Ectodermal cell (in vitro differentiated cells): ENCODE measurements around the gene SPOCK1.

Source experiments
- H3K27ac ChIP-seq: 2 replicates; pipeline ENCODE4 v1.7.0; 2013; ENCODE audit warnings: mild to moderate bottlenecking, low read depth, low read length; ENCODE audit not compliant: insufficient read depth, poor library complexity, severe bottlenecking
- H3K27me3 ChIP-seq: 2 replicates; pipeline ENCODE4 v1.7.0; 2013; ENCODE audit warnings: mild to moderate bottlenecking, low read length; ENCODE audit not compliant: insufficient read depth, control insufficient read depth, poor library complexity, severe bottlenecking
- H3K36me3 ChIP-seq: one replicate; pipeline ENCODE4 v1.7.0; 2013; ENCODE audit warnings: low read length; ENCODE audit not compliant: control insufficient read depth, insufficient read depth
- H3K4me1 ChIP-seq: one replicate; pipeline ENCODE4 v1.7.0; 2013; ENCODE audit warnings: low read length; ENCODE audit not compliant: control insufficient read depth, insufficient read depth
- H3K4me3 ChIP-seq: 2 replicates; pipeline ENCODE4 v1.7.0; 2013; ENCODE audit warnings: low read depth, low read length, control low read depth; ENCODE audit not compliant: insufficient read depth
- H3K9me3 ChIP-seq: 2 replicates; pipeline ENCODE4 v1.7.0; 2013; ENCODE audit warnings: mild to moderate bottlenecking, low read length, moderate library complexity; ENCODE audit not compliant: control insufficient read depth
- WGBS, 2 experiments: methylation state at CpG; one replicate each; pipeline ENCODE4 v1.1.7; 2013; ENCODE audit warnings: missing lambda C conversion rate in 2 of 2; 5-methylcytosine and 5-hydroxymethylcytosine counted together

SPOCK1 gene

GRCh38 chr5:137478043-137478442 lies 21.1 kb downstream of the SPOCK1 start:
- no peaks in the 10 kb centered on the region for H3K27me3 ChIP-seq
- no peaks in the 10 kb centered on the region for H3K9me3 ChIP-seq
- 65 to 67% methylated on average over 3 of the region's 3 CpGs for whole genome bisulfite sequencing, 2 experiments
- H3K4me1 ChIP-seq: no peaks in the 10 kb centered on the region
- no peak overlapping the region for H3K4me3 ChIP-seq
- H3K27ac ChIP-seq: no peak overlapping the region
- H3K36me3 ChIP-seq: no peaks in the 10 kb centered on the region

- WGBS, 2 experiments: 83 to 87% methylated on average over 4 of the region's 4 CpGs
- Histone ChIP-seq H3K4me3 (no peak overlapping the region), H3K36me3 (no peaks in the 10 kb centered on the region), H3K27me3 (no peaks in the 10 kb centered on the region), H3K9me3 (no peaks in the 10 kb centered on the region), H3K4me1 (no peaks in the 10 kb centered on the region), H3K27ac (no peak overlapping the region)
These were observed 28.3 kb downstream of the SPOCK1 start for GRCh38 chr5:137470921-137471220.

DNA sequence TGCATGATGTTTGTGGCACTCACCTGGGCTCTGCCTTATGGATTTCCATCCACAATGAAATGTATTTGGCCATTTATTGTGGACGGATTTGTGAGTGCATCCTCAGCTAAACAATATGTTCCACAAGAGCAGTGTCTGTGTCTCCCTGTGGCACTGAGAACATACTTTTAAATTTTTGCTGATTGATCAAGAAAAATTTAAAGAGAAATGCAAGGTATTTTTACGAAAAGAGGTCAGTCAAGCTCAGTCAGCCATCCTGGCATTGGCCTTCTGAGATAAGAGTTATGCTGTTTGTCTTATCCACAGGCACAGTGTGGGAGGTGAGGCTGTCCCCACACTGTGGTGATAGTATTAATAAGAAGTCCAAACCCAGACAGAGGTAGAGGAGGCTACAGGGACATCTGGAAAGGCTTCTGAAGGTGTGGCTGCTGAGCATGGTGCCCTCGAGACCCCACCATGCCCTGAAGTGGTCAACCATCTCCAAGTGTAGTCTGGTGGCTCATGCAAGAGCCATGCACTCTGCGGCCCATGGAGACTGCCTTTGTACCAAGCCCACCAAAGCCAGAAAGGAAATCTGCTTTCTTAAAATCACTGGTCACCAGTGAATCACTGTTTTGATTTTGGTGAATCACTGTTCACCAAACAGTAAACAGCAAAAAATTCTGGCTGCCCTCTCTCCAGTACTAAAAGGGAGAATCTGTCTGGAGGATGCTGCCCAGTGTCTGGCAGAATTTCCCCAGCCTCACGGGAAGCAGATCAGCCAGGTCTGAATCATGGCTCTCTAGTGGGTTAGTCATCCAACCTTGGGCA lies 28.8 kb downstream of the SPOCK1 start:
- Histone ChIP-seq H3K9me3 (no peaks in the 10 kb centered on the region), H3K4me3 (no peak overlapping the region), H3K4me1 (no peaks in the 10 kb centered on the region), H3K36me3 (no peaks in the 10 kb centered on the region), H3K27ac (no peak overlapping the region), H3K27me3 (no peaks in the 10 kb centered on the region)
- WGBS, 2 experiments: 93 to 96% methylated on average over 5 of the region's 5 CpGs

DNA sequence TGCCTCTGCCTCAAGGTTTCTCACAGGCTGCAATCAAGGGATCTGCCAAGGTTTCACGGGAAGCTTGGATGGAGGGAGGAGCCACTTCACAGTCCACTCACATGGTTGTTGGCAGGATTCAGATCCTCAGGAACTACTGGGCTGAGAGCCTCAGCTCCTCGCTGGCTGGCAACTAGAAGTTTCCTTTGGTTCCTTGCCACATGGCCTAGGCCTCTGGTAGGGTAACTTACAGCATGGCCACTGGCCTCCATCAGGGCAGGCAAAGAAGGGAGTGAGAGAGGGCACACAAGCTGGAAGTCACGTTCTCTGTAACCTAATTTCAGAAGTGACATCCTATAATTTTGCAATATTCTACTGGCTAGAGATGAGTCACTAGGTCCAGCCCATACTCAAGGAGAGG lies 32.2 kb downstream of the SPOCK1 start:
- no peaks in the 10 kb centered on the region for H3K27me3 ChIP-seq
- no peaks in the 10 kb centered on the region for H3K36me3 ChIP-seq
- no peak overlapping the region for H3K27ac ChIP-seq
- no peak overlapping the region for H3K4me3 ChIP-seq
- H3K4me1 ChIP-seq: peaks cover 5% of the 10 kb centered on the region
- H3K9me3 ChIP-seq: no peaks in the 10 kb centered on the region
- 87 to 92% methylated on average over 3 of the region's 3 CpGs for WGBS, 2 experiments

DNA sequence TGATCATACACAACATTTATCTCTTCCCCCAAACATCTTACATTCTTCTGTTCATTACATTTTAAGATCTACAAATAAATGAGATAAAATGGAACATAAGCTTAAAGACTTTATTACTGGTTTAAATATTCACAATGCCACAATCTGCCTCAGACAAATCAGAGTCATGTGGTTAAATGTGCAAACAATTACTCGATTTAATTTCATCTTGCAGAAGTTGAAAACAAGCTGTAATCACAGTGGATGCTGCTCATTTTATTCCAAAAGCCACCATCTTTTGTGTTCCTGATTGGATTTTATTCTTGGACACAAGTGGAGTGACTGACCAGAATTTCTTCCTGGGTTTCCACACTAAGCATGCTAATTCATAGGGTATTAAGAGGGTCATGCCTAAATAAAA lies 33.2 kb downstream of the SPOCK1 start:
- no peak overlapping the region for H3K4me3 ChIP-seq
- no peaks in the 10 kb centered on the region for H3K9me3 ChIP-seq
- no peak overlapping the region for H3K27ac ChIP-seq
- H3K27me3 ChIP-seq: no peaks in the 10 kb centered on the region
- peaks cover 10% of the 10 kb centered on the region for H3K4me1 ChIP-seq
- 93 to 100% methylated on average over 1 of the region's 1 CpG for WGBS, 2 experiments
- H3K36me3 ChIP-seq: no peaks in the 10 kb centered on the region

DNA sequence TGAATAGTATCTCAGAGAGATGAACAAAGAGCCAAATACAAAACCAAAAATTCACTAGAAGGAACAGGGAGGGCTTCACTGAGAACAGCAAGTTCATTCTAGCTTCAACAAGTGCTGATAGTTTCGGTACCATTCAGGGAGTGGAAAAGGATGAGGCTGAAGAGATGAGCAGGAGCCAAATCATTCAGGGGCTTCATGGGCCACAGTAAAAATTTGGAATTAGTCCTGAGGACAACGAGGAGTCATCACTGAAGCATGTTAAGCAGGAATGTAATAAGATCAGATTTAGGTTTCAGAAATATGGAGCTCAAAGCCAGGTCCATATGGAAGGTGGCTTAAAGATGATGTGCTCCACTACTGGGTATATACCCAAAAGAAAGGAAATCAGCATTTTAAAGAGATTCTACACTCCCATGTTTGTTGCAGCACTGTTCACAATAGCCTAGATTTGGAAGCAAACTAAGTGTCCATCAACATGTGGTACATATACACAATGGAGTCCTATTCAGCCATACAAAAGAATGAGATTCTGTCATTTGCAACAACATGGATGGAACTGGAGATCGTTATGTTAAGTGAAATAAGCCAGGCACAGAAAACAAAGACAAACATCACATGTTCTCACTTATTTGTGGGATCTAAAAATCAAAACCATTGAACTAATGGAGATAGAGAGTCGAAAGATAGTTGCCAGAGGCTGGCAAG lies 36.2 kb downstream of the SPOCK1 start:
- H3K27ac ChIP-seq: no peak overlapping the region
- WGBS, 2 experiments: 91 to 94% methylated on average over 4 of the region's 4 CpGs
- no peaks in the 10 kb centered on the region for H3K9me3 ChIP-seq
- no peaks in the 10 kb centered on the region for H3K36me3 ChIP-seq
- no peaks in the 10 kb centered on the region for H3K27me3 ChIP-seq
- peaks cover 10% of the 10 kb centered on the region for H3K4me1 ChIP-seq
- H3K4me3 ChIP-seq: no peak overlapping the region

GRCh38 chr5:137462265-137462590 lies 36.9 kb downstream of the SPOCK1 start:
- H3K27me3 ChIP-seq: no peaks in the 10 kb centered on the region
- no peak overlapping the region for H3K27ac ChIP-seq
- H3K36me3 ChIP-seq: no peaks in the 10 kb centered on the region
- peaks cover 10% of the 10 kb centered on the region for H3K4me1 ChIP-seq
- no peaks in the 10 kb centered on the region for H3K9me3 ChIP-seq
- H3K4me3 ChIP-seq: no peak overlapping the region
- WGBS, 2 experiments: 73% methylated on average over 5 of the region's 5 CpGs

DNA sequence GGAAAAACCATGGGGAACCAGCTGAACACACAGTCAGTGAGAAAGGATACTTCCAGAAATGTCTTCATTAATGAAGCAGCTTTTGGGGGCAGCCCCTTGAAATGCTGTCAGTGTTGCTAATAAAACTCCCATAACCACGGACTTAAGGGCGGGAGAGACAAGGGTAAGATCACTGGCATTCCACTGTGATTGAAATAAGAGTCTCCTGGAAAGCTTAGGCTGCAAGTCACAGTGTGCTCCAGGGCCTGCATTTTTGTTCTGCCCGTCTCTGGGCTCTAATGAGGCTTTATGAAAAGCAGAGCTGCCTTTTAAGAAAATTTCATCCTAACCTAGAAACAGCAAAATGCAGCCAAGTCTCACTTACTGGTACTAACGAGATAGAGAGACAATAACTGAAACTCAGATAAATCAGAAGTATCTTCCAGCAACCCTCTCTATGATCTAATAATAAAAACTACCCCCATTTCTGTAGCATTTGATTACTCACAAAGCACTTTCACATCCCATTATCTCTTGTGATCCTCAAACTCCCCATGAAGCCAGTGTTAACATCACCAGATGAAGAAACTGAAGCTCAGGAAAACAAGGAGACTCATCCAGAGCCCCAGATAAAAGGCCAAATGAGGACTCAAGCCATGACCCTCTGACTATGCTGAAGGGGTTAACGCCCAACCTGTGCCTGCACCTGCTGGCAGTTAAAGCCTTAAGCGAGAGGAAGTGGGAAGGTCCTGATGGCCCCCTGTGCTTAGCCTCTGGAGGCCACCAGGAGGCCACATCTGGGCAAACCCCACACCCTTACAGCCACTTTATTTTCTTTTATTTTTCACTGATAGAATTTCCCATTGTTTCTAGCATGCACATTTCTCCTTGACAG lies 37.5 kb downstream of the SPOCK1 start:
- H3K27me3 ChIP-seq: no peaks in the 10 kb centered on the region
- H3K4me3 ChIP-seq: no peak overlapping the region
- peaks cover 10% of the 10 kb centered on the region for H3K4me1 ChIP-seq
- WGBS, 2 experiments: 57 to 59% methylated on average over 6 of the region's 6 CpGs
- H3K27ac ChIP-seq: no peak overlapping the region
- no peaks in the 10 kb centered on the region for H3K36me3 ChIP-seq
- no peaks in the 10 kb centered on the region for H3K9me3 ChIP-seq

DNA sequence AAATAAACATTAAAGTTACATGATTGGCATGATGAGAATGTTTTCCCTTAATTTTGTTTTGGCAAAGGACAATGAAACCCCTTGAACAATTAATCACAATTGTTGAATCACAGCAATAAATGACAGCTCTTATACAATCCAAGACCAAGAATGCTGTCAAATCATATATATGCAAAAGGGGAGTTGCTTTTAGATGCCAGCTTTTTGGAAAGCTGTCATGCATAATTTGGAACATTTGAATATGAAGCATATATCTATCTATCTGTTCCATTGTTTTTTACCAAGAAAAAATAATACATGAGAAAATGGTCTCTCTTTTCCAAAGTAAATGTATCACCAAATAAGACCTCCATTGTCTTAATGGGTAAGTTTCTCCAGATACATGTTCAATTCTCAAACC lies 44.5 kb downstream of the SPOCK1 start:
- Histone ChIP-seq H3K4me3 (no peak overlapping the region), H3K9me3 (no peaks in the 10 kb centered on the region), H3K27me3 (no peaks in the 10 kb centered on the region), H3K36me3 (no peaks in the 10 kb centered on the region), H3K4me1 (no peaks in the 10 kb centered on the region), H3K27ac (no peak overlapping the region)

- Histone ChIP-seq H3K27ac (no peak overlapping the region), H3K36me3 (no peaks in the 10 kb centered on the region), H3K4me3 (no peak overlapping the region), H3K4me1 (no peaks in the 10 kb centered on the region), H3K9me3 (no peaks in the 10 kb centered on the region), H3K27me3 (no peaks in the 10 kb centered on the region)
- WGBS, 2 experiments: 54 to 55% methylated on average over 5 to 6 of the region's 6 CpGs
These were observed 45.5 kb downstream of the SPOCK1 start for GRCh38 chr5:137453483-137454080.
